ENCODE results near the gene CDK2. TPM values are rescaled to one million over a fixed set of nuclear protein-coding genes. Genes with fewer than 3 reads are reported as not detected.
"Not testable (repeated sequence)": the region's sequence is repeated elsewhere in the genome, so short reads cannot be mapped to it uniquely, and the experiment has no call there.

Gene CDK2
- polyA plus RNA-seq, 1 of the 3 experiments (the other 2 are of a cell fraction), result 43.3 TPM

DNA sequence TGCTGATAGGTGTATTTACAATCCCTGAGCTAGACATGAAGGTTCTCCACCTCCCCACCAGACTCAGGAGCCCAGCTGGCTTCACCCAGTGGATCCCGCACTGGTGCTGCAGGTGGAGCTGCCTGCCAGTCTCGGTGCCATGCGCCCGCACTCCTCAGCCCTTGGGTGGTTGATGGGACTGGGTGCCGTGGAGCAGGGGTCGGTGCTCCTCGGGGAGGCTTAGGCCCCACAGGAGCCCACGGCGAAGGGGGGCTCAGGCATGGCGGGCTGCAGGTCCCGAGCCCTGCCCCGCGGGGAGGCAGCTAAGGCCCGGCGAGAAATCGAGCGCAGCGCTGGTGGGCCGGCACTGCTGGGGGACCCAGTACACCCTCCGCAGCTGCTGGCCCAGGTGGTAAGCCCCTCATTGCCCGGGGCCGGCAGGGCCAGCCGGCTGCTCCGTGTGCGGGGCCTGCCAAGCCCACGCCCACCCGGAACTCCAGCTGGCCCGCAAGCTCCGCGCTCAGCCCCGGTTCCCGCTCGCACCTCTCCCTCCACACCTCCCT lies 33.4 kb downstream of the CDK2 start:
- H3K9ac ChIP-seq; H2AFZ ChIP-seq (ENCODE audit: low read depth); H3K36me3 ChIP-seq (replicated peaks in 1 of 2; ENCODE audit: control insufficient read depth in 1 of 2, insufficient read depth in 2 of 2, low read length in 1 of 2); H3K9me2 ChIP-seq; H3K4me2 ChIP-seq; H3K79me2 ChIP-seq (ENCODE audit: insufficient read depth); H3K27ac ChIP-seq (ENCODE audit: low read depth in 2 of 2, low read length in 1 of 2); H3K4me3 ChIP-seq (ENCODE audit: low read depth in 2 of 2, low read length in 1 of 2); H4K20me1 ChIP-seq (ENCODE audit: insufficient read depth); H3K27me3 ChIP-seq (ENCODE audit: insufficient read depth); POLR2A ChIA-PET; H3K4me1 ChIP-seq (ENCODE audit: control insufficient read depth in 1 of 2, insufficient read depth in 2 of 2, low read depth in 1 of 2, low read length in 1 of 2); H3K9me3 ChIP-seq; DNase-seq: not testable (repeated sequence)
- H3F3A ChIP-seq (replicated peaks; ENCODE audit: insufficient read depth), result peaks cover 16% of the 10 kb centered on the region
- CTCF ChIA-PET, result interaction anchor here (10.8 kb wide), 1 partner anchor 24 kb away, joined by 183 read pairs; the partner anchor contains the start of gene IKZF4
- WGBS (ENCODE audit: low lambda C conversion rate), result 99% methylated on average over 13 of the region's 33 CpGs

DNA sequence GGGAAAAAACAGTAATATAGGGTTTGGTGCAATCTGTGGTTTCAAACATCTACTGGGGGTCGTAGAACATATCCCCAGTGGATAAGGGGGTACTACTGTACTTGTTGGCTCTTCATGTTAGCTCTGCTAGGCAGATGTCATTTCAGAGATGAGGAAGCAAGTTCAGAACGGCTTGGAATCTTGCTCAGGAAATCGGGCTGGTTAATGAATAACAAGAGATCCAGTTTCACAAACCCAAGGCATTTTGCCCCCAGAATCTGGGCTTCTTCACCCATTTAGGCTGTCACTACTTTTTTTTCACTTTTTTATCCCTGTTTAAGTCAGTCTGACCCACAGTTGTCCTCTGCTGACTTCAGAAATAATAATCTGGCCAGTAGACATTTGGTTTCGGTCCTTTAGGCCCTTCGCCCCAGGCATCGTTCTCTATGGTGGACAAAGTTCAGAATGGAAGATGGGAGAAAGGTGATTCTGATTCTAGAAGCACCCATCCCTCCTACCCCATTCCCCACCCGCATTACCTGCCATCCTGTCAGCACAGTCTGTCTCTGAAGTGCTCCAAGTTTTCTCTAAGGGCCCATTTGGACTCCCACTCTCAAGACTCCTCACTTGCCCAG lies 35.0 kb downstream of the CDK2 start:
- no peaks in the 10 kb centered on the region for H3K9me2 ChIP-seq
- TF ChIP-seq, protein P1, sequence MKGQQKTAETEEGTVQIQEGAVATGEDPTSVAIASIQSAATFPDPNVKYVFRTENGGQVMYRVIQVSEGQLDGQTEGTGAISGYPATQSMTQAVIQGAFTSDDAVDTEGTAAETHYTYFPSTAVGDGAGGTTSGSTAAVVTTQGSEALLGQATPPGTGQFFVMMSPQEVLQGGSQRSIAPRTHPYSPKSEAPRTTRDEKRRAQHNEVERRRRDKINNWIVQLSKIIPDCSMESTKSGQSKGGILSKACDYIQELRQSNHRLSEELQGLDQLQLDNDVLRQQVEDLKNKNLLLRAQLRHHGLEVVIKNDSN (IDR thresholded peaks at IDR 0.05; ENCODE audit: borderline replicate concordance, low read depth), result no peak
- TF ChIP-seq RXRA (IDR thresholded peaks at IDR 0.05; ENCODE audit: borderline replicate concordance, low read depth) (no peak), TAF1 (IDR thresholded peaks at IDR 0.05; ENCODE audit: borderline replicate concordance, low read depth, low read length) (no peak), RFX5 (IDR thresholded peaks at IDR 0.05; ENCODE audit: low read length) (no peak)
- H3K79me2 ChIP-seq (ENCODE audit: insufficient read depth), result peaks cover 9% of the 10 kb centered on the region; the same call in 1 of the 2 replicates
- no peaks in the 10 kb centered on the region for H3K27me3 ChIP-seq (ENCODE audit: insufficient read depth)
- no peak overlapping the region for H3K4me2 ChIP-seq
- 84% methylated on average over 7 of the region's 7 CpGs for WGBS (ENCODE audit: low lambda C conversion rate)
- H3F3A ChIP-seq (replicated peaks; ENCODE audit: insufficient read depth), result peaks cover 7% of the 10 kb centered on the region
- CTCF ChIA-PET, result interaction anchor here (10.8 kb wide), 1 partner anchor 23 kb away, joined by 183 read pairs; the partner anchor contains the start of gene IKZF4
- H3K9me3 ChIP-seq, result no peaks in the 10 kb centered on the region
- no peak overlapping the region for H3K27ac ChIP-seq (ENCODE audit: low read depth in 2 of 2, low read length in 1 of 2)
- no peak overlapping the region for H2AFZ ChIP-seq (ENCODE audit: low read depth)
- no peak overlapping the region for H3K4me3 ChIP-seq (ENCODE audit: low read depth in 2 of 2, low read length in 1 of 2)
- DNase-seq, result no peak
- POLR2A ChIA-PET, result no interaction called here
- H3K36me3 ChIP-seq (replicated peaks in 1 of 2; ENCODE audit: control insufficient read depth in 1 of 2, insufficient read depth in 2 of 2, low read length in 1 of 2), result peaks cover 0 to 9% of the 10 kb centered on the region in 2 experiments
- no peak overlapping the region for H3K9ac ChIP-seq
- peaks cover 0 to 3% of the 10 kb centered on the region in 2 experiments; a peak in 1 of 4 replicates for H3K4me1 ChIP-seq (ENCODE audit: control insufficient read depth in 1 of 2, insufficient read depth in 2 of 2, low read depth in 1 of 2, low read length in 1 of 2)
- H4K20me1 ChIP-seq (ENCODE audit: insufficient read depth), result no peaks in the 10 kb centered on the region

DNA sequence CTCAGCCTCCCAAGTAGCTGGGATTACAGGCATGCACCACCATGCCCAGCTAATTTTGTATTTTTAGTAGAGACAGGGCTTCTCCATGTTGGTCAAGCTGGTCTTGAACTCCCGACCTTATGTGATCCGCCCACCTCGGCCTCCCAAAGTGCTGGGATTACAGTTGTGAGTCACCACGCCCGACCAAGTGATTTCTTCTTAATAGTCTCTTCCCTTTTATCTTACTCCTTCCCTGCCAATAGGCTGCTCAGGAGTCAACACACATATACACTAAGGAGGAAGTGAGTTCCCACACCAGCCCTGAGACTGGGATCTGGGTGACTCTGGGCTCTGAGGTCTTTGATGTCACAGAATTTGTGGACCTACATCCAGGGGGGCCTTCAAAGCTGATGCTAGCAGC lies 36.7 kb downstream of the CDK2 start:
- H3K9ac ChIP-seq; H3K4me3 ChIP-seq (ENCODE audit: low read depth in 2 of 2, low read length in 1 of 2); H3K27me3 ChIP-seq (ENCODE audit: insufficient read depth); H3F3A ChIP-seq (replicated peaks; ENCODE audit: insufficient read depth); H3K9me2 ChIP-seq; DNase-seq; H3K27ac ChIP-seq (ENCODE audit: low read depth in 2 of 2, low read length in 1 of 2); H2AFZ ChIP-seq (ENCODE audit: low read depth); H3K9me3 ChIP-seq; H4K20me1 ChIP-seq (ENCODE audit: insufficient read depth); H3K4me1 ChIP-seq (ENCODE audit: control insufficient read depth in 1 of 2, insufficient read depth in 2 of 2, low read depth in 1 of 2, low read length in 1 of 2); H3K79me2 ChIP-seq (ENCODE audit: insufficient read depth); POLR2A ChIA-PET; H3K4me2 ChIP-seq; H3K36me3 ChIP-seq (replicated peaks in 1 of 2; ENCODE audit: control insufficient read depth in 1 of 2, insufficient read depth in 2 of 2, low read length in 1 of 2): not testable (repeated sequence)
- 96% methylated on average over 5 of the region's 5 CpGs for WGBS (ENCODE audit: low lambda C conversion rate)
- CTCF ChIA-PET, result interaction anchor here (0.6 to 1.2 kb wide), 3 partner anchors 26 to 63 kb away, joined by 3 to 5 read pairs (median 4); no protein-coding TSS in a partner anchor
